Effector CD4-positive, alpha-beta T cell (primary cell): ENCODE results near the gene PRIMA1.

ENCODE experiments used
- DNase-seq: peaks from one replicate; pipeline ENCODE4 v3.0.0-alpha.2; 2020

The PRIMA1 gene

GRCh38 chr14:93708800-93709199 lies 79.5 kb downstream of the PRIMA1 start:
- DNase-seq, result no peak

- DNase-seq, result no peak
Measured at GRCh38 chr14:93708311-93708734, 80.0 kb downstream of the PRIMA1 start.

- no peak for DNase-seq
Measured at GRCh38 chr14:93707475-93707874, 80.8 kb downstream of the PRIMA1 start.

DNA sequence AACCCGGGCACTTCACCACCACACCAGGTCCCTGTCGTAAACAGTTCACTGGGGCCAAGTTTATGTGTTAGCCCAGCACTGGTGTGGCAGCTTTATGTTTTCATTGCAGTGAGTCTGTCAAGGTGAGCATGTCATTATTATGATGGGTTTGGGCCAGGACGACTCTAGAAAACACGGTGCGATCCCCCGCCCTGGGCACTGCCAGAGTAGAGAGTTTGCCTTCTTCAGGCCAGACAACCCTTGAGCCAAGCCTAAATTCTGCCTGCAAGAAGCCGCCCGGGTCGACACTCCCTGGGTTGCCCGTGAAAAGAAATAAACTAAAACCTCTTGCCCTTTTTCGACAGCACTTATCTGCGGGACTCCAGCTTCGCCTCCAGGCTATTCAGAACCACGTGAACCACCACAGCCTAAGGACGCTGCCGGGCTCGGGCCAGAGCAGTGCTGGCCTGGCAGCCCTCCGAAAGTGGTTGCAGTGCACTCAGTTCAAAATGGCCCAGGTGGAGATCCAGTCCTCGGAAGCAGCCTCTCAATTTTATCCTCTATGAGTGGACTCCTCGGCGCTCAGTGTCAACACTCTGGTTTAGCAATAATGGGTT lies 81.8 kb downstream of the PRIMA1 start:
- no peak for DNase-seq

DNA sequence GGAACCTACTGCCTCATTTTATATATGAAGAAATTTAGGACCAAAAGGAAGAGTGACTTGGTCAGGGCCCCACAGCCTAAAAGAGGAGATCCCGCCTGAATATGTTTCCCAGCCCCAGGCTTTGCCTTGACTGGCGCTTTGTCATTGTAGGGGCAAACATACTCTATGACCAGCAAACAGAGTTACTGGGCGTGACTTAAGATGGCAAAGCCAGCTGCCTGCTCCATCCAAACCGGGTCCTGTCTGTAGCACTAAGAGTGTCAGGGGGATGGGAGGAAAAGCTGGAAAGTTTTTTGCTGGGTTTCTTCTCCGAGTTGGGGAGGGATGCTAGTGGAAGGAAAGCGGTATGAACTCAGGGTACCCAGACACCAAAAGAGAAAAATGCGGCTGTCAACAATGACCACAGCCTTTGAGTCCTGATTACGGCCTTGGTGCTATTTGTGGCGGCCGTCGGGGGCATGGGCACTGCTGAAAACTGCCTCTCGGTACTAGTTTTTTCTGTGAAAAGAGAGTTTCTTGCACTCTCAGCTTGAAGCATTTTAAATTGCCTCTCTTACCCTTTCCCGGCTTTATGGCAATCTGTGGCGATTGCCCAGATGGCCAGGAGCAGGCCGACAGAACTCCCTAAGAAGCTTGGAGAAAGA lies 82.7 kb downstream of the PRIMA1 start:
- DNase-seq, result no peak

DNA sequence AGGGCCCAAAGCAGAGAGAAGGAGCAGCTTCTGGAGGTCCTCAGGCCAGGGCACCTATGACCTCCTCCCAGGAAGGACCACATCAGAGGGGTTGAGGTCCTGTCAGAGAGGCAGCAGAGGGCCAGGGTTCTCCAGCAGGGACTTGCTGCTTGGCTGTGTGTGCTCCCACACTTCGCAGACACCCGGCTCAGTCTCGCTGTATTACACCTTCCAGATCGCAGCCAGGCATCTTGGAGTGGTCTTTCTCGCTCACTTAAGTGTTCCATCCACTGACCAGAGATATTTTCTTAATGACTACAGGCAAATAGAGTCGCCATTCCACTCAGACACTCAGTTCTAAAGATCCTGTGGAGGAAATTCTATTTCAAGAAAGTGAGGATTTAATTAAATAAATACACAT lies 84.3 kb downstream of the PRIMA1 start:
- no peak for DNase-seq

DNA sequence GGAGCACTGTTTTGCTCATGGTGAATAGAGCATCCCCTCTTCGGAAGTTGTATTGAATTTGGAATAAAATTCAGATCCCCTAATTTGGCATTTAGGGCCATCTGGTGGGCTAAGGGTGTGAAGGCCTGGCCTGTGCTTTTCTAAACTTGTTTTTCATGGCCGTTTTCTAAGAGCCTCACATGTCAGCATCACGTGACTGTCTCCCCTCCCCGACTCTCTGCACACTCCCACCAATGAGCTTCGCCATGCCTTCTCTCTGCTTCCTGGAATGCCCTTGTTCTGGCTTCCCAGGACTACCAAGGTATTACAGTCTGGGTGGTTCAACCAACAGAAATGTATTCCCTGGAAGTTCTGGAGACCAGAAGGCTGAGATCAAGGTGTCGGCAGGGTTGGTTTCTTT lies 85.3 kb downstream of the PRIMA1 start:
- no peak for DNase-seq

- no peak for DNase-seq
Measured at GRCh38 chr14:93701562-93701961, 86.7 kb downstream of the PRIMA1 start.

DNA sequence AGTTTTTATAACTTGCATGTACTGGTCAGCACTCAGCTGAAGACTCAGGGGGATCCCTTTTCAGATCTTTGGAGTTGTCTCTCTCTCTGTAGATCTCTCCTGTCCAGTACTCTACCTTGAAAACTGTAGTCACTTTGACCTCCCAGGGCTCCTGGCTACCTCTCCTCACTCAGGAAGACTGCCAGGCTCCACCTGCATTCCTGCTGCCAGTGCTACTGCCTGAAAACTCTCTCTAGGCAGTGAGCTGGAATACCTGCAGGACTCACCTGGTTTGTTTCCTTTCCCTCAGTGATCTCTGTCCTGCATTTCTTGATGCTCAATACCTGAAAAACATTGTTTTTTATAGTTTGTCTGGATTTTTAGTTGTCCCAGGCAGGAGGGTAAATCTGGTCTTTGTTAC lies 87.4 kb downstream of the PRIMA1 start:
- DNase-seq, result no peak

GRCh38 chr14:93693914-93694313 lies 94.4 kb downstream of the PRIMA1 start:
- DNase-seq, result no peak

DNA sequence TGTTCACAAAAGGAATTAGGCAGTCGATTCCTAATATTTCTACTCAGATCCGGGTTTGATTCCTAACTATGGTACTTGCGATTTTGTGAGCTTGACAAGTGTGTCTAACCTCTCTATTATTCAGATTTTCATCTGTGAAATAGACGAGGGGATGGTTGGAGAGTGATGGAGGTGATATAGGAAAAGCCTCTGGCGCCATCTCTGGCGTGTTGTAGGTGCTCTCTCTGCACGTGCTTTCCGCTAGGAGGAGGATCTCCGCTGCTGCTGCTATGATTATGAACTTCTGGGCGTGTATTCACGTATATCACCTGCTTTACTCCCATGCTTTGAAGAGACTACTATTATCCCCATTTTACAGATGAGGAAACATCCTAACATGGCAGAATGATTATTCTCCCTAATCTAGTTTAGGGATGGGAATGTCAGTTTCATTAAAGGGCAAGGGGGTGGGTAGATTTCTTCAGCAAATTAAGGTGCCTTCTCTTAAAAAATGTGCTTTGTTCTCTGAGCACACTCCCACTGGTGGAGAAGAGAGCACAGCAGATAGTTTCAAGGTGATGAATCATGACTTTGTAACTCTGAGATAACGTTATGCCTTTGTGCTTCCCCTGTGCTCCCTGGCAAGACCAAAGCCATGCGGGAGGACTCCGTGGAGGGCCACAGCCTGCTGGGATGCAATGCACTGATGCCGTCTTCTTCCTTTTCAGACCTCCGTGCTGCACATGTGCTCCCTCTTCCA lies 97.1 kb downstream of the PRIMA1 start:
- DNase-seq, result no peak

DNA sequence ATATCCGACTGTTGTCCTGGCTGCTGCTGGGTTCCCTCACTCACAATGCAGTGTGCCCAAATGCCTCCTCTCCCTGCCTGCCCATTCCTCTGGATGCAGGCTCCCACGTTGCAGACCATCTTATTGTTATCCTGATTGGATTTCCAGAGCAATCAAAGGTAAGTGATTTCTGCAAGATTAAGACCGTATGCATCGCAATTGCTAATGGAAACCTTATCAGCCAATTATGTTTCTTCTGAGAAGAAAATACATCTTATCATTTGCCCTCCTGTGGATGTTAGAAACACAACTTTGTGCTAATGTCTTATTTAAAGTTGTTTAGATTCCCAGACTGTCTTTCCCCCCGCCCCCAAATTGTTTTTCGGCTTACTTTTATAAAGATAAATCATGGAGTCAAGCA lies 98.1 kb downstream of the PRIMA1 start:
- DNase-seq, result no peak

- DNase-seq, result no peak
Measured at GRCh38 chr14:93688820-93689219, 99.5 kb downstream of the PRIMA1 start.

GRCh38 chr14:93688239-93688666 lies 100.0 kb downstream of the PRIMA1 start:
- no peak for DNase-seq

DNA sequence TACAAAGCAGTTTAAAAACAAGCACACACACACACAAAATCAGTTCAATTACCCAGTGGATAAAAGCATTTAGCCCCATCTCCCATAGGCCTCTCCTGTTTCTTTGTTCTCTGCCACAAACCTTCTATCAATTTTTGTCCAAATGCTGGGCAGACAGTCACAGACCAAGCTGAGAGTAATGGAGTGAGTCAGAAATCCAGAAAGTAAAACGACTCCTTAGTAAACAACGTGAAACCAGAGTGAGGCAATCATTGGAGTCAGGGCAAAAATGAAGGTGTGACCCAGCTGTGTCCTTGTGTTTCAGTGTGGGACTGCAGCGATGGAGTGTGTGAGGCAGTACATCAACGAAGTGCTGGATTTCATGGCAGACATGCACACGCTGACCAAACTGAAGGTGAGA lies 102.0 kb downstream of the PRIMA1 start:
- no peak for DNase-seq

DNA sequence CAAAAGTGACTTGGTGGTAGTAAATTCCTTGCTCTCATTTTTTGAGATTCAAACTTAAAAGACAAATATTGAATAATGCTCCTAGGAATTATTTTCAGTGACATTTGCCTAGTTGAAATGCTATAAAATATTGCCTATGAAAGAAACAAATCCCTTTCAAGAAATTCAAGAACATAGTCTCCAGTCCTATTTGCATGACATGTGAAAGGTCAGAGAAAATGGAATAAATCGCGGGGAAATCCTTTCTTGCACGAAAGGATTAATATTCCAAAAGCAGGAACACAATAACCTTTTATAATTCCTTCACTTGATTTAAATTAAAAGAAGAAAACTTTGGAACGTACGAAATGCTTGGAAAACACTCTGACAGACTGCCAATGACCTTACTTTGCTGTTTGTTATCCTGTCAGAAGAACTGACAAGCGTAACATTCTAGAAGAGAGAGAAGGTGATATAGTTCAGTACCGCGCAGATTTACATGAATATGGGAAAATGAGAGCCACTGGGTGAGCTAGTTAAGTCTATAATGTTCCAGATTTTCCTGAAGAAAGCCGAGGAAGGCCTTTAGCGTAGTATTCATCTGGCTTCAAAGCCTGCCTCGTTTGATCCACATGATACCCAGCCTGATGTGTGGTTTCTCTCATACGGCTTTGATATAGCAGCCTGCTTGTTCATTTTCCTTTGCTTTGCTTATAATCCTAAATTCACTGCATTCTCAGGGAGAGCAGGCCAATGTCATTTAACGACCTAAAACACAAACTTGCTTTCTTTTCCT lies 103.0 kb downstream of the PRIMA1 start:
- DNase-seq, result no peak

GRCh38 chr14:93683226-93683625 lies 105.1 kb downstream of the PRIMA1 start:
- DNase-seq, result no peak

DNA sequence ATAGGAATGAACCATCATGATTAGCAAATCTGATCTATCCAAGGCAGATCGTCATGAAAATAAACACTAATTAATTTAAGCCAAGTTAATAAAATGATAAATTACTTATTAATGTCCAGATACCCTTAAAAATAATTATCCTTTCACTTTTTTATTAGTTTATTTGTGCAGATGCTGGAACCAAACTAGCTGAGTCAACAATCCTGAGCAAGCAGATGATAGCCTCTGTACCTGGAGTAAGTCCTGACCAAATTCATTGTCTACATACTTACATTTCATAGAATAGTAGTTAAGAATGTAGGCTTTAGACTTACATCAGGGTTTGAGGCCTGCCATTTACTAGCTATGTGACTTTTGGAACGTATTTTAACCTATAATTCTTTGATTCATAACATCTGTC lies 105.8 kb downstream of the PRIMA1 start:
- no peak for DNase-seq

- DNase-seq, result no peak
Measured at GRCh38 chr14:93676416-93676958, 111.8 kb downstream of the PRIMA1 start.

DNA sequence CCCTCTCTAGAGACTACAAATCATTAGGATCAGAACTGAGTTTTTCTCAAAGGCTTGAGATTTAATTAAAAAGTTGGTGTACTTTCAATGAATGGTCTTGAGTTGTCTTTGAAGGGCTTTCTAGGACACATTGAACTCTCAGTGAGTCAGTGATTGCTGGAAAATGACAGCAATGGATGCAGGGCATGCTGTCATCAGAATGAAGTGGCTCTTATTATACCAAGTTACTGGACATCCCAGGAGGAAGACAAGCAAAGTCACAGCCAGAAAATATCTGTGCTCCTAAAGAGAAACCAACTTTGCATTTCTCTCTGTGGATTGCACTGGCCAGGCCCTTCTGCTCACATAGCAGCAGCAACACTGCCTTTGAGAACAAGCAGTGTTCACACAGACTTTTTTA lies 112.6 kb downstream of the PRIMA1 start:
- no peak for DNase-seq

DNA sequence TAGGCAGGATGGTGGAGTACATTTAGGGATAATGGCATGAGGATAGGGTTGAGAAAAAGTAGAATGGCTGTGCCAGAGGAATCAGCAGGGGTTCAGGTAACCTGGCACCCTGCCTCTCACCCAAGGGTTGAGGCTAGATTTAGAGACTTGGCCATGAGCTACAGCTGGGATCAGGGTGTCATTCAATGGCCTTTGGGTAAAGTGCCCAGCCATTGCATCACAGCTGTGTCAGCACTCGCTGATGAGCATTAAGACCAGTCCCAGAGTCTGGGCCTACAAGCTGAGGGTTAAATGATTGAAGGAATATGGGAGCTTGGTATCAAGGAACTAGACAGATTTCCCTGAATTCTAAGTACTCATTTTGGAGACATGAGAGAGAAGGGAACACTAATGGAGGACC lies 113.9 kb downstream of the PRIMA1 start:
- no peak for DNase-seq

GRCh38 chr14:93669632-93670031 lies 118.7 kb downstream of the PRIMA1 start:
- no peak for DNase-seq
